HepG2 (cell line): ENCODE data around the gene USP34. TPM values are rescaled to one million over a fixed set of nuclear protein-coding genes. Genes with fewer than 3 reads are reported as not detected.

Experiments used
- ATAC-seq: fragments of 200-7000 bp; cut with Tn5 transposase; 3 replicates; pipeline ENCODE4 v1.9.1; 2020; ENCODE audit warnings: mild to moderate bottlenecking, moderate library complexity
- BruUV-seq: library from RNA; stranded (reverse); fragments of 400-500 nt; replicated peaks from 2 replicates; lab custom pipeline; 2021; lab: Mats Ljungman, UMichigan
- CTCF ChIA-PET: fragments of 300-600 bp; formaldehyde crosslinking; extraction: SDS; loops from one replicate; lab custom pipeline; 2021; ENCODE audit warnings: low total read pairs, inconsistent platforms, low intra/inter-chr PET ratio; lab: Yijun Ruan, JAX
- POLR2A ChIA-PET: fragments of 350-600 bp; sonication (Branson Sonifier 250); formaldehyde crosslinking; loops from one replicate; lab custom pipeline; 2020; ENCODE audit warnings: antibody characterized with exemption, inconsistent platforms; lab: Yijun Ruan, JAX
- DNase-seq: peaks from one replicate; pipeline ENCODE4 v3.0.0-alpha.2; 2015; ENCODE audit warnings: low spot score
- FAIRE-seq: peaks from 3 replicates; lab custom pipeline; 2011; peaks lifted over from hg19 to GRCh38; lab: Jason Lieb, UNC
- H2AFZ ChIP-seq: one replicate; pipeline ENCODE4 v1.6.1; 2011; ENCODE audit warnings: low read length, inconsistent platforms
- H3K27ac ChIP-seq: fragments of 300-600 bp; 3 replicates; pipeline ENCODE4 v1.8.0; 2011; ENCODE audit warnings: mixed run types, mild to moderate bottlenecking, mixed read lengths, low read length, inconsistent platforms; ENCODE audit not compliant: insufficient read depth; ENCODE audit errors: extremely low read length
- H3K27me3 ChIP-seq, 2 experiments: fragments of 200-600 bp in 1 of 2; 2 replicates in 1 of 2; 3 replicates in 1 of 2; pipeline versions ENCODE4 v1.6.0 to v1.8.0; 2011; ENCODE audit warnings: low read length in 2 of 2, mild to moderate bottlenecking in 2 of 2, moderate library complexity in 2 of 2, inconsistent platforms in 1 of 2; ENCODE audit not compliant: insufficient read depth in 2 of 2, control insufficient read depth in 1 of 2
- H3K36me3 ChIP-seq, 2 experiments: fragments of 200-600 bp in 1 of 2; replicated peaks in 1 of 2; 2 replicates in 1 of 2; 3 replicates in 1 of 2; pipeline versions ENCODE4 v1.5.1 to v1.8.0; 2011; ENCODE audit warnings: low read length in 2 of 2, inconsistent platforms in 1 of 2; ENCODE audit not compliant: insufficient read depth in 2 of 2, control insufficient read depth in 1 of 2
- H3K4me1 ChIP-seq: 2 replicates; pipeline ENCODE4 v1.5.1; 2012; ENCODE audit warnings: low read length, inconsistent platforms; ENCODE audit not compliant: insufficient read depth
- H3K4me2 ChIP-seq: 2 replicates; pipeline ENCODE4 v1.6.0; 2011; ENCODE audit warnings: low read depth, low read length, inconsistent platforms
- H3K4me3 ChIP-seq, 3 experiments: fragments of 200-600 bp in 1 of 3; sonication (generic), shearing (Covaris generic) in 1 of 3; replicated peaks in 1 of 3; 2 replicates each; pipeline ENCODE4 v1.5.1; 2011 to 2016; ENCODE audit warnings: low read length in 3 of 3, inconsistent platforms in 2 of 3, low read depth in 2 of 3, mild to moderate bottlenecking in 2 of 3, control low read depth in 1 of 3, mixed read lengths in 1 of 3; ENCODE audit not compliant: insufficient read depth in 1 of 3
- H3K79me2 ChIP-seq: one replicate; pipeline ENCODE4 v1.6.1; 2011; ENCODE audit warnings: low read length, inconsistent platforms; ENCODE audit not compliant: insufficient read depth
- H3K9ac ChIP-seq: 2 replicates; pipeline ENCODE4 v1.6.0; 2011; ENCODE audit warnings: mild to moderate bottlenecking, low read depth, low read length, inconsistent platforms; ENCODE audit not compliant: insufficient read depth
- H3K9me3 ChIP-seq: 2 replicates; pipeline ENCODE4 v1.5.1; 2012; ENCODE audit warnings: mild to moderate bottlenecking, low read length
- H4K20me1 ChIP-seq: 2 replicates; pipeline ENCODE4 v1.6.0; 2011; ENCODE audit warnings: inconsistent platforms, mild to moderate bottlenecking, low read length, moderate library complexity; ENCODE audit not compliant: insufficient read depth
- BRF2 ChIP-seq: sonication (generic); formaldehyde crosslinking; IDR thresholded peaks from 2 replicates; pipeline ENCODE4 v1.8.1; 2022; ENCODE audit warnings: mild to moderate bottlenecking, missing genetic modification reagents
- CBX1 ChIP-seq: IDR thresholded peaks from one replicate; pipeline ENCODE4 v1.6.1; 2016; ENCODE audit warnings: antibody characterized with exemption, low read depth
- ETS1 ChIP-seq: sonication (generic); formaldehyde crosslinking; IDR thresholded peaks from 2 replicates; pipeline ENCODE4 v1.4.0; 2020; ENCODE audit warnings: missing genetic modification reagents
- GATAD2A ChIP-seq: IDR thresholded peaks from 2 replicates; pipeline ENCODE4 v1.6.1; 2016
- PAX8 ChIP-seq: sonication (generic); formaldehyde crosslinking; IDR thresholded peaks from 2 replicates; pipeline ENCODE4 v1.8.0; 2022; ENCODE audit warnings: mild to moderate bottlenecking, missing genetic modification reagents, borderline replicate concordance
- RELA ChIP-seq: sonication (generic); formaldehyde crosslinking; IDR thresholded peaks from 2 replicates; pipeline ENCODE4 v1.4.0; 2020; ENCODE audit warnings: missing genetic modification reagents
- SOX13 ChIP-seq, 3 experiments: fragments of 450-650 bp in 1 of 3; sonication (generic) in 1 of 3; formaldehyde crosslinking in 1 of 3; IDR thresholded peaks in 2 of 3; conservative IDR thresholded peaks in 1 of 3; 2 replicates each; pipeline versions ENCODE4 v1.5.0 to v1.6.1; 2016 to 2020; ENCODE audit warnings: antibody characterized with exemption in 1 of 3, mild to moderate bottlenecking in 1 of 3, missing compliant biosample characterization in 1 of 3, missing genetic modification reagents in 1 of 3, moderate library complexity in 1 of 3
- SP140L ChIP-seq: sonication (generic); formaldehyde crosslinking; IDR thresholded peaks from 2 replicates; pipeline ENCODE4 v1.4.0; 2020; ENCODE audit warnings: missing genetic modification reagents, borderline replicate concordance
- TAF15 ChIP-seq: fragments of 200-400 bp; formaldehyde crosslinking; IDR thresholded peaks from one replicate; pipeline ENCODE4 v1.6.1; 2018; ENCODE audit warnings: mild to moderate bottlenecking, low read depth, low read length; ENCODE audit not compliant: poor library complexity, severe bottlenecking
- THYN1 ChIP-seq: sonication (generic); formaldehyde crosslinking; IDR thresholded peaks from 2 replicates; pipeline ENCODE4 v1.8.1; 2023; ENCODE audit warnings: low read depth, mild to moderate bottlenecking, moderate library complexity, missing genetic modification reagents, borderline replicate concordance
- UBTF ChIP-seq: sonication (generic); formaldehyde crosslinking; IDR thresholded peaks from 2 replicates; pipeline ENCODE4 v1.4.0; 2020; ENCODE audit warnings: mild to moderate bottlenecking, missing genetic modification reagents
- ZFP82 ChIP-seq: sonication (generic); formaldehyde crosslinking; IDR thresholded peaks from 2 replicates; pipeline ENCODE4 v1.5.1; 2020; ENCODE audit warnings: mild to moderate bottlenecking, missing genetic modification reagents, borderline replicate concordance
- ZMAT5 ChIP-seq: sonication (generic); formaldehyde crosslinking; IDR thresholded peaks from 2 replicates; pipeline ENCODE4 v1.5.0; 2020; ENCODE audit warnings: mild to moderate bottlenecking, low read depth, missing genetic modification reagents, borderline replicate concordance
- ZNF18 ChIP-seq: sonication (generic); formaldehyde crosslinking; IDR thresholded peaks from 2 replicates; pipeline ENCODE4 v1.8.0; 2022; ENCODE audit warnings: mild to moderate bottlenecking, missing genetic modification reagents; ENCODE audit not compliant: insufficient replicate concordance
- ZNF589 ChIP-seq: sonication (generic); formaldehyde crosslinking; conservative IDR thresholded peaks from 2 replicates; pipeline ENCODE4 v1.8.0; 2022; ENCODE audit warnings: mild to moderate bottlenecking, moderate library complexity, missing genetic modification reagents
- ZNF709 ChIP-seq: sonication (generic); formaldehyde crosslinking; IDR thresholded peaks from 2 replicates; pipeline ENCODE4 v1.5.0; 2020; ENCODE audit warnings: mild to moderate bottlenecking, missing genetic modification reagents
- WGBS: methylation state at CpG from one replicate; pipeline ENCODE4 v1.1.6; 2017; ENCODE audit warnings: low lambda C conversion rate; 5-methylcytosine and 5-hydroxymethylcytosine counted together
- in situ Hi-C: cut with HindIII; loops from 2 replicates; pipeline ENCODE4 v1.10.0; 2017; ENCODE audit warnings: low pct_unique_long_range_greater_than_20kb; ENCODE audit not compliant: extremely low pct_ligation_motif_present
- intact Hi-C: fragments of 100-400 bp; cut with micrococcal nuclease; formaldehyde crosslinking; loops from one replicate; pipeline ENCODE4 v1.10.0; 2022; ENCODE audit not compliant: unreplicated experiment
- polyA plus RNA-seq, 8 experiments: library from polyadenylated mRNA; depleted of rRNA in 3 of 8; stranded (reverse) in 7 of 8; unstranded in 1 of 8; fragments of >200 nt; fragmentation: Illumina TruSeq in 4 of 8; extraction: Trizol in 4 of 8; gene quantifications; 2 replicates each; pipeline versions ENCODE4 v1.2.1 to v1.2.3, GENCODE V29; 2011 to 2016; ENCODE audit warnings: low read depth in 4 of 8, missing spikeins in 1 of 8, mixed read lengths in 1 of 8; ENCODE audit not compliant: insufficient read depth in 1 of 8
- total RNA-seq, 5 experiments: library from RNA; depleted of rRNA; stranded (reverse); fragments of >200 nt; fragmentation: Illumina TruSeq; extraction: Trizol; gene quantifications; 2 replicates each; pipeline ENCODE4 v1.2.3, GENCODE V29; 2016; ENCODE audit warnings: low read depth in 1 of 5

USP34 gene
- total and polyA plus RNA-seq, 2 of the 13 experiments (the other 11 are each of a cell fraction or from before 2014, with no cell fraction given) = 99.2 to 100 TPM

GRCh38 chr2:61158356-61158955 lies 312.4 kb downstream of the USP34 start:
- no peak overlapping the region for H3K27ac ChIP-seq
- intact Hi-C loops = no loop called here
- peaks cover 9% of the 10 kb centered on the region for H3K9me3 ChIP-seq
- 88% methylated on average over 3 of the region's 3 CpGs for WGBS
- no peaks in the 10 kb centered on the region for H3K27me3 ChIP-seq
- FAIRE-seq = no peak
- no peak overlapping the region for H2AFZ ChIP-seq
- no peak overlapping the region for H3K9ac ChIP-seq
- H3K79me2 ChIP-seq = no peaks in the 10 kb centered on the region
- BruUV-seq = no TSS peak
- in situ Hi-C loops = no loop called here
- peaks cover 4 to 7% of the 10 kb centered on the region in 2 experiments; a peak in 4 of 5 replicates for H3K36me3 ChIP-seq
- POLR2A ChIA-PET = no interaction called here
- no peaks in the 10 kb centered on the region for H4K20me1 ChIP-seq
- no peak for ATAC-seq
- no peak overlapping the region for H3K4me2 ChIP-seq
- no peak for TF ChIP-seq UBTF
- TF ChIP-seq ZNF18 = no peak
- TF ChIP-seq GATAD2A (CRISPR knock-in tag) = no peak
- no peak for TF ChIP-seq RELA (CRISPR knock-in tag)
- no peak for TF ChIP-seq ZFP82
- no peak for TF ChIP-seq SOX13 (IDR thresholded peaks at IDR 0.05)
- TF ChIP-seq SOX13 (CRISPR knock-in tag; conservative IDR thresholded peaks at IDR 0.05 in 1 of 2, IDR thresholded peaks at IDR 0.05 in 1 of 2) = no peak
- no peak for TF ChIP-seq SP140L (CRISPR knock-in tag)
- no peak for TF ChIP-seq TAF15
- TF ChIP-seq ETS1 = no peak
- TF ChIP-seq BRF2 (CRISPR knock-in tag) = no peak
- TF ChIP-seq ZNF709 (CRISPR knock-in tag) = no peak
- TF ChIP-seq PAX8 (CRISPR knock-in tag) = no peak
- TF ChIP-seq CBX1 = no peak
- no peak for TF ChIP-seq ZMAT5 (CRISPR knock-in tag)
- no peak for TF ChIP-seq ZNF589
- no peak for TF ChIP-seq THYN1 (CRISPR knock-in tag)
- CTCF ChIA-PET = no interaction called here
- H3K4me1 ChIP-seq = no peaks in the 10 kb centered on the region
- no peak overlapping the region for H3K4me3 ChIP-seq
- no peak for DNase-seq
